Measurements from ENCODE around the gene MAN2A2.
"Not testable (repeated sequence)": the region's sequence is repeated elsewhere in the genome, so short reads cannot be mapped to it uniquely, and the experiment has no call there.

The MAN2A2 gene

GRCh38 chr15:90922712-90923322 lies 19.7 kb downstream of the MAN2A2 start:
- DNase-seq, result not testable (repeated sequence)

GRCh38 chr15:90924375-90924774 lies 21.3 kb downstream of the MAN2A2 start:
- DNase-seq, result no peak

GRCh38 chr15:90926766-90927165 lies 23.7 kb downstream of the MAN2A2 start:
- DNase-seq, result not testable (repeated sequence)

- DNase-seq, result not testable (repeated sequence)
Measured at GRCh38 chr15:90928106-90928505, 25.0 kb downstream of the MAN2A2 start.

GRCh38 chr15:90929246-90930019 lies 26.3 kb downstream of the MAN2A2 start:
- DNase-seq, result no peak

- no peak for DNase-seq
Measured at GRCh38 chr15:90930861-90931574, 27.9 kb downstream of the MAN2A2 start.

GRCh38 chr15:90931575-90931827 lies 28.4 kb downstream of the MAN2A2 start:
- DNase-seq, result no peak

GRCh38 chr15:90931828-90932659 lies 28.9 kb downstream of the MAN2A2 start, which contains the start of gene HDDC3:
HDDC3 (minus strand) TSS chr15:90932549; CDS start chr15:90932540, 9 bp downstream.
- peak; percentile 75 for DNase-seq

GRCh38 chr15:90932660-90932991 lies 29.5 kb downstream of the MAN2A2 start:
- no peak for DNase-seq

GRCh38 chr15:90933301-90933700 lies 30.2 kb downstream of the MAN2A2 start:
- DNase-seq, result no peak

- DNase-seq, result peak; percentile 79
Measured at GRCh38 chr15:90934256-90934948, 31.3 kb downstream of the MAN2A2 start.

- peak; percentile 62 for DNase-seq
Measured at GRCh38 chr15:90934949-90935751, 32.0 kb downstream of the MAN2A2 start, which contains the start of gene UNC45A. UNC45A (plus strand) TSS chr15:90935285; CDS start chr15:90935325, 40 bp downstream.

GRCh38 chr15:90936823-90937222 lies 33.7 kb downstream of the MAN2A2 start:
- no peak for DNase-seq

- no peak for DNase-seq
Measured at GRCh38 chr15:90938261-90938660, 35.2 kb downstream of the MAN2A2 start.

GRCh38 chr15:90939756-90940155 lies 36.7 kb downstream of the MAN2A2 start:
- DNase-seq, result no peak

GRCh38 chr15:90941038-90941437 lies 37.9 kb downstream of the MAN2A2 start:
- DNase-seq, result no peak

GRCh38 chr15:90942354-90943120 lies 39.4 kb downstream of the MAN2A2 start:
- DNase-seq, result no peak

GRCh38 chr15:90945091-90945490 lies 42.0 kb downstream of the MAN2A2 start:
- no peak for DNase-seq

- no peak for DNase-seq
Measured at GRCh38 chr15:90946538-90946937, 43.4 kb downstream of the MAN2A2 start.

GRCh38 chr15:90946941-90947576 lies 44.0 kb downstream of the MAN2A2 start:
- DNase-seq, result no peak

Measured in SHP77 treated with DMSO at 0.1 percent for 48 hours (cell line).